Measurements from ENCODE around the gene CENATAC. TPM values are rescaled to one million over a fixed set of nuclear protein-coding genes. Genes with fewer than 3 reads are reported as not detected.
"Not testable (repeated sequence)": the region's sequence is repeated elsewhere in the genome, so short reads cannot be mapped to it uniquely, and the experiment has no call there.

The CENATAC gene
- total RNA-seq, 1 donor from 2014 or later = 51.2 TPM

DNA sequence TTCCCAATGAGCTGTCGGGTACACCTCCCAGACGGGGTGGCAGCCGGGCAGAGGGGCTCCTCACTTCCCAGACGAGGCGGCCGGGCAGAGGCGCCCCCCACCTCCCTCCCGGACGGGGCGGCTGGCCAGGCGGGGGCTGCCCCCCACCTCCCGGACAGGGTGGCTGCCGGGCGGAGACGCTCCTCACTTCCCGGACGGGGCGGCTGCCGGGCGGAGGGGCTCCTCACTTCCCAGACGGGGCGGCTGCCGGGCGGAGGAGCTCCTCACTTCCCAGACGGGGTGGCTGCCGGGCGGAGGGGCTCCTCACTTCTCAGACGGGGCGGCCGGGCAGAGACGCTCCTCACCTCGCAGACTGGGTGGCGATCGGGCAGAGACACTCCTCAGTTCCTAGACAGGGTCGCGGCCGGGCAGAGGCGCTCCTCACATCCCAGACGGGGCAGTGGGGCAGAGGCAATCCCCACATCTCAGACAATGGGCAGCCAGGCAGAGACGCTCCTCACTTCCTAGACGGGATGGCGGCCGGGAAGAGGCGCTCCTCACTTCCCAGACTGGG, 6.4 kb upstream of the CENATAC start:
- intact Hi-C loops (cut with micrococcal nuclease) = not testable (repeated sequence)

DNA sequence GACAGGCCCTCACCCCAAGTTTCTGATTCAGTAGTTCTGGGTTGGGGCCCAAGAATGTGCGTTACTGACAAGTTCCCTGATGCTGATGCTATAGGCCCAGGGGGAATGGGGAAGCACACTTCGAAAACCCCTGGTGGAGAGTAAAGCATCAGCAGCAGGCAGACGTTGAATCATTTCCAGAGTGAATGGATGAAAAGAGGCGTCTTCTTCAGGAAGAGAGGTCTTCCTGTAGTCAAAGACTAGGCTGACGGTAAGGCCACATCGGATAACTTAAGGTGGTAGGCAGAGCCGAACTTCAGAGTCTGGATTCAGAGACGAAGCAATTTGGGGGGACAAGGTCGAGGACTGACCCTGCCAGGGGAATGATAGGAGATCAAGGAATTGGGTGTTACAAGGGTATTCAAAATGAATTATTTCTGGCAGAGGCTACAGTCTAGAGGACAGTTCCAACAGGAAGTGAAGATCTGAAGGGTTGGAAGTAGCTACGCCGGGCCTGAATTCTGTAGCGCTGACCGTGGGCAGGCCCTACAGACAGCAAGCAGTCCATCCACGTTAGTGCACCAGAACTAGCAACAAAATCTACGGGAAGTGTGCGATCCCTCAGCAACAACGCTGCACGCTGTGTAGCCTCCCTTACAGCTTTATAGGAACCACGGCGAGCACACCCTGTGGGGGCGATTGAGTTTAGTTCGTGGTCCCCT, 862 bp upstream of the CENATAC start:
- intact Hi-C loops (cut with micrococcal nuclease) = loop anchor here (1.0 kb wide), 2 partner anchors 67 to 206 kb away; partner anchors contain the start of gene DDX6

DNA sequence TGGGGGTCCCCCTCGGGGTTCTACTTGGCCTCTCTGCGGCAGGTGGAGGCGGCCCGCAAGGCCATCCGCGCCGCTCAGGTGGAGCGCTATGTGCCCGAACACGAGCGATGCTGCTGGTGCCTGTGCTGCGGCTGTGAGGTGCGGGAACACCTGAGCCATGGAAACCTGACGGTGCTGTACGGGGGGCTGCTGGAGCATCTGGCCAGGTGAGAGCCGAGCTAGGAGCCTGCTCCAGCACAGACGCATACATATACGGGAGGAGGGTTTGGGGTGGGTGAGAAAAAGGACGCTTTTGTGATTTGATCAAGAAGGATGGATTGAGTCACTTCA, 415 bp downstream of the CENATAC start:
- intact Hi-C loops (cut with micrococcal nuclease) = loop anchor here (1.0 kb wide), 2 partner anchors 20 to 32 kb away; partner anchors contain the start of genes RPS25, SLC37A4 and TRAPPC4

DNA sequence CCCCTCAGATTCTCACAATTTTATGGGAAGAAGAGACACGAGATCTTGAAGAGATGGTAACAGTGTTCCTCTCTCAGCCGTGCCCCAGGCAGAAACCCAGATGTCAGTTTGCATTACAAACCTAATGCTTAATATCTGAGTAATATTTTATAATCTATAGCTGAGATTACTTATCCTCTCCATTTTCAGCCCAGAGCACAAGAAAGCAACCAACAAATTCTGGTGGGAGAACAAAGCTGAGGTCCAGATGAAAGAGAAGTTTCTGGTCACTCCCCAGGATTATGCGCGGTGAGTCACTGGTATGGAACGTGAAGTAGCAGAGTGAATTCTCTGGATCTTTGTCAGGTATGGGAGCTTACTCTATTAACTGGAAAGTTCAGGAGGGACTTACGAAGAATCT, 884 bp downstream of the CENATAC start:
- intact Hi-C loops (cut with micrococcal nuclease) = loop anchor here (1.0 kb wide), 2 partner anchors 19 to 31 kb away; partner anchors contain the start of genes RPS25, SLC37A4 and TRAPPC4

DNA sequence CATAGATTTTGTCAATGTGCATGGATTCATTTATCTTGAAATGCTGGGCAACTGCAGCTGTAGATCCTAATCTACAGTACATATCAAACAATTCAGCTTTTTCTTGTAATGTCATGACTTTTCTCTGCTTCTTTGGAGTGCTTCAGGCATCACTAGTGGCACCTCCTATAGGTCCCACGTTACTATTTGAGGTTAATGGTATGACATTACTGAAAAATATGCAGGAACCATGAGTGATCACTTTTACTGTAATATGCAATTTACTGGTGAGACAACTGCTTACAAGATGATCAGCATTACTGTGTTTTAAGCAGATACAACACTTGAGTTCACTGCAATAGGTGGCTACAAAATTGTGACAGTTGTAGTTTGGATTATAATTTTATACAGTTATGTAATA, 3.0 kb downstream of the CENATAC start:
- intact Hi-C loops (cut with micrococcal nuclease) = no loop called here

DNA sequence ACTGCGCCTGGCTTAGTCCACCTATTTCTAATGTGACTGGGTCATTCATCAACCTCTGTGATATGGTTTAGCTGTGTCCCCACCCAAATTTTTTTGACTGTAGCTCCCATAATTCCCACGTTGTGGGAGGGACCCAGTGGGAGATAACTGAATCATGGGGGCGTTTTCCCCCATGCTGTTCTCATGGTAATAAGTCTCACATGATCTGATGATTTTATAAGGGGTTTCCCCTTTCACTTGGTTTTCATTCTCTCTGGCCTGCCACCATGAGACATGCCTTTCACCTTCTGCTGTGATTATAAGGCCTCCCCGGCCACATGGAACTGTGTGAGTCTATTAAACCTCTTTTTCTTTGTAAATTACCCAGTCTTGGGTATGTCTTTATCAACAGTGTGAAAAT, 8.7 kb downstream of the CENATAC start:
- intact Hi-C loops (cut with micrococcal nuclease) = no loop called here

DNA sequence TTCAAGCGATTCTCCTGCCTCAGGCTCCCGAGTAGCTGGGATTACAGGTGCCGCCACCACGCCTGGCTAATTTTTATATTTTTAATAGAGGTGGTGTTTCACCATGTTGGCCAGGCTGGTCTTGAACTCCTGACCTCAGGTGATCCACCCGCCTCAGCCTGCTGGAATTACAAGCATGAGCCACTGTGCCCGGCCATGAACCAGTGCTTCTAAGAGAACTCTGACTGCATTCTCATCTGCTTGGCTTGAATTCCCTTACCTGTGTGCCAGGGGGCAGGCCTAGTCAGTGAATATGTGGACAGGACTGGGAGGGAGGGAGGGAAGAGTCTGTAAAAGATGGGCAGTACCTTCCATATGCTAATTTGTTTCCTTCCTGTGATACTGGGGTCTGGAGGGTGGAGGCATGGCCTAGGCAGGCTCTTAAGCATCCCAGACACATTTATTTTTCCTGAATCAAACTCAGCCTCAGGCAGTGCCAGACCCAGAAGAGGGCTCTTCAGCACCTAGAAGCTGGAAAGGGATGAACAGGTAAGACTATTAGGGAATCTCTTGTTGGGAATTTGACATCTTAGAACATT, 13.6 kb downstream of the CENATAC start:
- intact Hi-C loops (cut with micrococcal nuclease) = no loop called here

DNA sequence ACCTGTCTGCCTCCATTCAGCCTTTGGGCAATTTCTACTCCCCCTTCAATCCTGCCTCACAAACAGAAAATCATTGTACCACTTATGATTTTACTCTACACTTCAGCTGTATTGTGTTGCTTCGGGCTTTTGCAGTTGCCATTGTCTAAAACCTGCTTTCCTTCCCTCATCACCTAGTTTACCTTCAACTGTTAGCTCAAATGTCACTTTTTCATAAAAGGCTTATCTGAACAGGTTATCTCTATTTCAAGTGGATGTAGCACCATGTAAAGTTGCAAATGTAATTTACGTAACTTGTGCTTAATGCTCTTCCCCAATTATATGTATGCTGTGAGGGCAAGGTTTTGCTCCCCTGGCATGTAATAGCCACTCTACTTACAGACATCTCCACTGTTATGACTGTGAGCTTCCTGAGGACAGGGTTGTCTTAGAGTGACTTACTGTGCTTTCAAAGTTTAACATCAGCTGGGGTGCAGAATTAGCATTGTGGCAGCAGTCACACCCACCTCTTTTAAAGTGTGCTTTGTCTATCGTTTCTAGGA, 14.8 kb downstream of the CENATAC start:
- intact Hi-C loops (cut with micrococcal nuclease) = no loop called here

DNA sequence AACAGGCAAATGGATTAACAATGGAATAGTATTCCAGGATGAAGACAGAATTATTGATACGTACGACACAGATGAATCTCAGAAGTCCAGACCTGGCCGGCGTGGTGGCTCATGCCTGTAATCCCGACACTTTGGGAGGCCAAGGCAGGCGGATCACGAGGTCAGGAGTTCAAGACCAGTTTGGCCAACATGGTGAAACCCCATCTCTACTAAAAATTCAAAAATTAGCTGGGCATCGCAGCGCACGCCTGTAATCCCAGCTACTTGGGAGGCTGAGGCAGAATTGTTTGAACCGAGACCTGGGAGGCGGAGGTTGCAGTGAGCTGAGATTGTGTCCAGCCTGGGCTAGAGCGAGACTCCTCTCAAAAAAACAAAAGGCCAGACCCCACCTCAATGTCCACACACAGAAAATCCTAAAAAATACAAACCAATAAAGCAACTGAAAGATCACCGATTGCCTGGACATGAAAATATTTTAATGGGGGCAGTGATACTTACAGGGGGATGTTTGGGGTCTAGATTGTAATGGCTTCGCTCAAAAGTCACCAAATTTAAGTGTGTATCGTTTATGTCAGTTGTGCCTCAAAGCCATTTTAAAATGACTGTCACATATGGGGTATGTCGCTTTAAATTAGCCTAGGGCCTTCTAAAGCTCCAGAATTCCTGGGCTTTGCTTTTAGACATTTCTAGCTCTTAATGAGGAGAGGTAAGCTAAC, 16.4 kb downstream of the CENATAC start:
- intact Hi-C loops (cut with micrococcal nuclease) = no loop called here

DNA sequence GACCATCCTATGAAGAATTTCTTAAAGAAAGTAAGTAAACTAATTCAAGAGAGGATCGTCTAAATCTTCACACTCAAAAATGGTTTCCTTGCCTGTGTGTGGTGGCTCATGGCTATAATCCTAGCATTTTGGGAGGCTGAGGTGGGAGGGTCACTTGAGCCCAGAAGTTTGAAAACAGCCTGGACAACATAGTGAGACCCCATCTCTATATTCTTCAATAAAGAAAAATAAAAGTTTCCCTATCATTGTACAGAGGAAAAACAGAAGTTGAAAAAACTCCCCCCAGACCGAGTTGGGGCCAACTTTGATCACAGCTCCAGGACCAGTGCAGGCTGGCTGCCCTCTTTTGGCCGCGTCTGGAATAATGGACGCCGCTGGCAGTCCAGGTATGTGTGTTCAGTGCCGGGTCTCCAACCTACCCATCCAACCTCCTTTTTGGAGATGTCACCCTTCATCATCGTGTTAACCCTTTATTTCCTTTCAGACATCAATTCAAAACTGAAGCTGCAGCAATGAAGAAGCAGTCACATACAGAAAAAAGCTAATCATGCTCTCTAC, 17.2 kb downstream of the CENATAC start:
- intact Hi-C loops (cut with micrococcal nuclease) = no loop called here

DNA sequence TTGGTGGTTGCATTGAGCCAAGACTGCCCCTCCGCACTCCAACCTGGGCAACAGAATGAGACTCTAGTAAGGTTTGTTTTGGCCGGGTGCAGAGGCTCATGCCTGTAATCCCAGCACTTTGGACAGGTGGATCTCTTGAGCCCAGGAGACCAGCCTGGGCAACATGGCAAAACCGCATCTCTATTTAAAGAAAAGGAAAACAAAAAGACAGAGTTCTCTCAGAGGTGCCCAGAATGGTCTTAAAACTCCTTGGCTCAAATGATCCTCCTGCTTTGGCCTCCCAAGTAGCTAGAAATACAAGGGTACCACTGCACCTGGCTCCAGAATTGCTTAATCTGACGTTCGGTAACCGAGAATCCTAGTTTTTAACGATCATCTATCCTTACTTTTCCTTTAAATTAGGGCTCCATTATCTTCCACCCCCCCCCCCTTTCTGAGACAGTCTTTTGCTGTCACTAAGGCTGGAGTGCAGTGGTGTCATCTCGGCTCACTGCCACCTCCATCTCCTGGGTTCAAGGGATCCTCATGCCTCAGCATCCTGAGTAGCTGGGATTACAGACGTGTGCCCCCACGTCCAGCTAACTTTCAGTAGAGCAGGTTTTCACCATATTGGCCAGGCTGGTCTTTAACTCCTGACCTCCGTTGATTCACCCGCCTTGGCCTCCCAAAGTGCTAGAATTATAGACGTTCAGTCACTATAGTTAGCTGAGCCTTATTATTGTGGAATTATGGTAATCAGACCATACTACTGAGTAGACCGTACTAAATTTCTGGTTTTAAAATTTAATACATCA, 18.5 kb downstream of the CENATAC start:
- intact Hi-C loops (cut with micrococcal nuclease) = no loop called here

DNA sequence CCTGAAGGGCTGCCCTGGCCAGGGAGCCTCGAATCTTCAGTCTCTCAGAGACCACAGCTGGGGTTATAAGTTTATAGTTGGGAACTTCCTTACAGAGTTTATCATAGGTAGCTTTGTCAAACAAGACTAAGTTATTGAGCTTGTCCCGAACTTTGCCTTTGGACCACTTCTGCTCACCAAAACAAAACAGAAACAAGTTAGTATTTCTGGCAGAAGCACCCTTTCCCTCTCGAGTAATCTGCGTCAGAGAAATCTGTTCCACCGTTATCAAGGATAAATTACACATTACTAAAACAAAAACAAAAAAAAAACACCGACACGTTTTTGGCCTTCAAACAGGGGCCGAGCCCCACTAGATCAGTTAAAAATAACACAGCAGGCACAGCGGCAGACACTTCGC, 19.4 kb downstream of the CENATAC start:
- intact Hi-C loops (cut with micrococcal nuclease) = not testable (repeated sequence)

DNA sequence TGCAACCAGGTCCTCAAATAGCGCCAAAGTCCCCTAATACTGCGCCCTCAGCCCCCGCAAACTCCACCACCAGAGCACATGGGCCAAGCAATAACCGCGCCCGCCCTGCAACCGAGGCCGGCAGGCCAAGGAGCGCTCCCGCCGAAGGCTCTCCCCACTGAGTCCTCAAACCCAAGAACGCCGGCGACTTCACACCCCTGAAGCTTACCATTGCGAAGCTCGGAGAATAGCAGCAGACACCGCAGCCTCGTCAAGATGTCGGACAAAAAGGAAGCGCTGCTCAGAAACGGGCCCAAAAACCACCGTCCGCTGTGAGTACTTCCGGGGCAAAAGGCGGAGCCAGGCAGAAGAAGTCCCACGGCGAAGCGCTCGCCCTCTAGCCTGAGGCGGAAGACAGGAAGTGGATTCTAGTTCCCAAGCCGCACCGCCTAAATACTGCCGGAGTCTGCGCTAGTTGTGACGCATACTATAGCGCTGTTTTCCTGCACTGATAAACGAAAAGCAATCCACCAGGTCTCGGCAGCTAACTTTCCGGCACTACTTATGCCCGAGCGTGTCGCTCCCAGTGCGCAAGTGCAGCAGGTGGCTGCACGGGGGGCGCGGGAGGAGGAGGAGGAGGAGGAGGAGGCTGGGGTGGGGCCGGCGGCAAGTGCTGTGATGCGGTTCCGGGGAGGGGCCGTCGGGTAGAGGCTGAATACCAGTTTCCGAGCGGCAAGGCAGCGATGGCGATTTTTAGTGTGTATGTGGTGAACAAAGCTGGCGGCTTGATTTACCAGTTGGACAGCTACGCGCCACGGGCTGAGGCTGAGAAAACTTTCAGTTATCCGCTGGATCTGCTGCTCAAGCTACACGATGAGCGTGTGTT, 20.4 kb downstream of the CENATAC start, which contains the start of the genes RPS25 and TRAPPC4:
TSS of gene RPS25 (minus strand) at position 270 of the 865 bp plus-strand sequence. CDS start at position 211, 59 bp downstream.
TSS of gene TRAPPC4 (plus strand) at position 693 of the 865 bp plus-strand sequence. CDS start at position 723, 30 bp downstream.
- intact Hi-C loops (cut with micrococcal nuclease) = loop anchor here (1.0 to 2.0 kb wide), 9 partner anchors 12 to 228 kb away; partner anchors contain the start of genes CENATAC, DDX6, HINFP and HYOU1

DNA sequence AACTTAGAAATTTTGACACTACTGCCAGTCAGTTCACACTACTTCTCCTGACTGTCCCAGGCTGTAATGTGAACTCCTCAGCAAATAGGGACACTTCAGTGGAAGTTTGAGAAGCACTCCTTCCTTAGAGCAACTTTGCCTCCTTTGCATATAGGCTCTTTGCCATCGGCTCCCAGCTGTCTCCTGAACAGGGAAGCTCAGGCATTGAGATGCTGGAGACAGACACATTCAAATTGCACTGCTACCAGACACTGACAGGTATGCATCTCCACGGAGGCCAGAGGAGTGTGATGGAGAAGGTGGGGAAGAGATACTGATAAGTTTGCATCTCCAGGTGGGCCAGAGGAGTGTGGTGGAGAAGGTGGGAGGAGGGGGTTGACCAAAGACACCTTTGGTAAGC, 22.1 kb downstream of the CENATAC start:
- intact Hi-C loops (cut with micrococcal nuclease) = loop anchor here (2.0 kb wide), 2 partner anchors 91 to 229 kb away; partner anchors contain the start of gene DDX6

DNA sequence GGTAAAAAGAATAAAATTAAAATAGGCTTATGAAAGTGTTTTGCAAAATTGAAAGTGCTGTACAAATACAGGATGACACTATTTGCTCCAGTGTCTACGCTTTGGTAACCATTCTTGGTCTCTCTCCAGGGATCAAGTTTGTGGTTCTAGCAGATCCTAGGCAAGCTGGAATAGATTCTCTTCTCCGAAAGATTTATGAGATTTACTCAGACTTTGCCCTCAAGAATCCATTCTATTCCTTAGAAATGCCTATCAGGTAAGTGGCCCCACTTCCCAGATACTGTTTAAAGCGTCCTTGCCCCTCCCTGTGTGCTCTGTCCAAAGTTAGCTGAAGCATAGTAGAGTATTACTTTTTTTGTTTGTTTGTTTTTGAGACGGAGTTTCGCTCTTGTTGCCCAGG, 23.7 kb downstream of the CENATAC start:
- intact Hi-C loops (cut with micrococcal nuclease) = no loop called here

DNA sequence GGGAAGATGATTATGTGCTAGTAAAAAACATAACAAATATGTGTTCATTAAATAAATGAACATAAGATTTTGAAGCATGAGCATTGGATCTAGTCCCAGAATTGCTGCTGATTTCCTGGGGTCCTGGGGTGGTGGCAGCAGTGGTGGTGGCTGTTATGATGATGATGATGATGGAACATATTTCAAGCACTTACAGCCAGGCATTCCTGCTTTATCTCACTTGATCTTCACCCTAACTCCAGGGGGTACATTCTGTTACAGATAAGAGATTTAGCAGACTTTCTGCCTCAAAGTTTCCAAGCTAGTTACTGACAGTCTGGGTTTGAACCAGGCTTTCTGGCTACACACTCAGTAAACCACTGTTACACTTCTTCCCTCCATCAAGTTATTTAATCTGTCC, 25.8 kb downstream of the CENATAC start:
- intact Hi-C loops (cut with micrococcal nuclease) = no loop called here

DNA sequence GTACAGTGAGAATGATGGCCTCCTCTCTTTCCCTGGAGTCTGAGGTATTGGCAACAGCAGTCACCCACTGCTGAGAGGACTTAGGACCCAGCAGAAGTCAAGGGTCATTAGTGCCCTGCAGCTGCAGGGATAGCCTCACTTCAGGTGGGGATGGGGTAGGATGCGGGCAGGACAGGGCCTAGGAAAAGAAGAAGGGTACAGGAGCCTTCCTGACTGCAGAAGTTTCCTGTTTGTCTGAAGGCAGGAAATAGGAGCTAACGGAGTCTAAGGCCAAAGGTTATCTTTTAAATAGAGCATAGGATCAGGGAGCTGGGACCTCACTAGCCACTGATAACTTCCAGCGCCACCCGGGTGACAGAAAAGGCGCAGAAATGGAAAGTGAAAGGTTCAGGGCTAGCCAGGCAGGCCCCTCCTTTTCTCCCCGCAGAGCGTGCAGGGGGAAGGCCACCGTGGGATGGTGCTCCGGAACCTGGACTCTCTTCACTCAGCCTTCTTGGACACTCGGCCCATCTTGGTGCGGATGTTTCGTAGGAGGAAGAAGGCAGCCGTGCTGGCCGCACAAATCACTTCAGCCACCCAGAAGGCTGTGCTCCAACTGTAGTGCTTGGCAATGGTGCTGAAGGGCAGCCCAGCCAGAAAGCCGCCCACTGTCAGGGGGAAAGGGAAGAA, 26.6 kb downstream of the CENATAC start:
- intact Hi-C loops (cut with micrococcal nuclease) = no loop called here

DNA sequence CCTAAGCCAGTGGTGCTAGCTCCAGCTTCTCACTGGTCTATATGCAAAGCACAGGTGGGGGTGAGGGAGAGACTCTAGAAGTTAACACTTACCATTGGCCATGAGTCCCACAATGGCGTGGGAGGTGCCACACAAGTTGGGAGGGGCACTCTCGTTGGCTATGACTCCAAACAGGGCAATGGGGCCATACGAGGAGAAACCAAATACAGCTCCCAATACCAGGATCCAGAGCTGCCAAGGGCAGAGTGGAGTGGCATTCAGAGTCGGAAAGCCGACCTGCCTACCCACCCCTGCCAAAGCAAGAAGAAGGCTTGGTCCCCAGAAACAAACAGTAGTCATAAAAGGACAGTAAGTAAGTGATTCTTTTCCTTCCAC, 27.1 kb downstream of the CENATAC start:
- intact Hi-C loops (cut with micrococcal nuclease) = no loop called here

DNA sequence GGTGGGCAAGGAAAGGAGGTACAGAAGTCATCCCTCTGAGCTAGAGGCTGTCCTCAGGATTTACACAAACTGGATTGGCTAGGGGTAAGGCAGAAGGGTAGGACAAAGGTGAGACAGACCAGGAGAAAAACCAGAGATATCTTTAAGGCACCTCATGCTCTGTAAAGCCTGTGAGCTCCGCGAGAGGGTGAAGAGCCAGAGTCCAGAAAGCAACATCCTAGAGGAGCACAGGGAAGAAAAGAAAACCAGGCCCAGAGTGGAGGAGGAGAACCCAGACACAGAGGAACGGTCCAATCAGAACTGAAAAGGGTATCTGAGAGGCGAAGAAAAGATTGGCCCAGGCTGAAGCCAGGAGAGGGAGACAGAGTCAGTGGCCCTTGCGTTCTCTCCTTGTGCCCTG, 27.6 kb downstream of the CENATAC start:
- intact Hi-C loops (cut with micrococcal nuclease) = no loop called here
